GM18507 (cell line): ENCODE results near the gene CER1.

ENCODE experiments used
- DNase-seq: peaks from one replicate; pipeline ENCODE4 v3.0.0; 2011; ENCODE audit warnings: low read depth; ENCODE audit not compliant: insufficient read length; ENCODE audit errors: extremely low spot score
- FAIRE-seq: peaks from 2 replicates; lab custom pipeline; 2011; peaks lifted over from hg19 to GRCh38; lab: Jason Lieb, UNC

CER1 gene

DNA sequence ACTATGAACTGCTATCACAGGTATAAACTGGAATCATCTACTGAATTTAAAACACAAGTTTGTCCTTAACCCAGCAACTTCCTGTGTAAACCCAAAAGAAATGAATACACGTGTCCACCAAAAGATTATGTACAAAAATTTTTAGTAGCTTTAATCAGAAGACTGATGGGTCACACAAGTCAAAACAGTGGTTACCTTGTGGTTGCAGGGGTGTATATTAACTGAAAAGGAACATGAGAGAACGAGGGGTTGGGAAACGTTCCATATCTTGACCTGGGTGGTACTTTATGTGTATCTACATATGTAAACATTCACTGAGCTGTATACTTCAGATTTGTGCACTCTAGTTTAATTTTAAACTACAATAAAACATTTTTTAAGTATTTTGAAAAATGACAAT, 47.9 kb downstream of the CER1 start:
- FAIRE-seq: peak; percentile 9
- DNase-seq: no peak

DNA sequence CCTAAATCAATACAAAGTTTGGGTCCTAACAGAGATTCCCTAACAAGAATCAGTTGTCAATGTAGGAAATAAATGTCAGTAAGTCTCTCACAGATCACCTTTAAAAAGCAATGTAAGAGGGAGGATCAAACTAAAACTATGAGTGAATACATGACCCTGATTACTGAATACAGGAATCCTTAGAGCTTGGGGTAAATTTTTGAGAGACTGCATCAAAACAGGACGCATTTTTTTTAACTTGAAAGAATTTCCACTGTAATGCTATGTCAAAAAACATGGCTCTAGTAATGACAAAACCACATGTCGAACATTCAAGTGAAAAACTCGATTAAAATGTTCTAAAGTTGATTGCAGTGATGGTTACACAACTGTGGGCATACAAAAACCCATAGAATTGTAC, 51.2 kb downstream of the CER1 start:
- DNase-seq (no peak), FAIRE-seq (no peak)

DNA sequence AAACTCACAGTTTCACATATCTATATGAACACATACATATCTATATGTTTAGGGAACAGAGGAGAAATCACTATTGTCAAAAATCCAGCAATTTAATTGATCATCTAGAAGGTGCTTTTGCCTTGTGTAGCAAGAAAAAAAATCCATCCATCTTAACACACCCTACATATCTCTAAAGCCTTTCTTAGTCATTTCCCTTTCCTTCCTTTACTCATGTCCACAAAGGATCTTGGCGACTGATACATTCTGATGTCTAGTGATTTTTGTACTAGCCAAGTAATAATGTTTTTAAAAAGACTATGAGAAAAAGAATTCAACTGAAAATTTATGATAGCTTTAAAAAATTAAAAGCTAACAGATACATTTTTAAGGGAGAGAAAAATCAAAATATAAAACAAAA, 51.8 kb downstream of the CER1 start:
- DNase-seq (no peak), FAIRE-seq (no peak)
